Smooth muscle cell of the brain vasculature (primary cell): ENCODE measurements around the gene GALNT18.
"Not testable (repeated sequence)": the region's sequence is repeated elsewhere in the genome, so short reads cannot be mapped to it uniquely, and the experiment has no call there.

Source experiments
- DNase-seq: peaks from one replicate; pipeline ENCODE4 v3.0.0-alpha.2; 2012; ENCODE audit warnings: low read depth, low spot score

The GALNT18 gene

DNA sequence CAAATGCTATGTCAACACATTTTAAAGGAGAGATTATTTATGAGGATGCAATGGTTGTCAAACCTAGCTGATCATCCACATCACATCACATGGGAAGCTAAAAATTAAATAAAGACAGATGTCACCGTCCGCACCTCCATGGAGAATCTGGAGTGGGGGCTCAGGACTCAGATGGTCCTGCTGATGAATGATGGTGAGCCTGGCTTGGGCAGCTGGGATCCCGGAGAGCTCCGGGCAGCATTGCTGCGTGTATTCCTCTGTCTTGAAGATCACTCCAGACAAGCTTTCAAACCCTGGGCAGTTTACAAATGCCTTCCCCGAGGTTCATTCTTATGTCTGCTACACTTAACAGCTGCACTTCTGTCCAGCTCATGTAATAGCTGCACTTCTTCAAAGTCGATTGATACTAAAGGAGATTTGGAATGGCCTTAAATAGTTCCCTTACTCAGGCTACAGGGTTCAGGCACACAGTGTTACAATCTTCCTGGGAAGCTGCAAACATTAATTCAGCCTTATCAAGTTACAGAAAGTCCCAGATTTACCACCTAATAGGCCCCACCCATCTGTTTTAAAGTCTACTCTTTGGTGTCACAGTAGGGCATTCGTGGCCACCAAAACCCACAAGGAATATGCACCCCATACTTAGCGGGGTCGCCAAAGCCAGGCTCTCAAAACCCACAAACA is 234.0 kb downstream of the GALNT18 start:
- no peak for DNase-seq

DNA sequence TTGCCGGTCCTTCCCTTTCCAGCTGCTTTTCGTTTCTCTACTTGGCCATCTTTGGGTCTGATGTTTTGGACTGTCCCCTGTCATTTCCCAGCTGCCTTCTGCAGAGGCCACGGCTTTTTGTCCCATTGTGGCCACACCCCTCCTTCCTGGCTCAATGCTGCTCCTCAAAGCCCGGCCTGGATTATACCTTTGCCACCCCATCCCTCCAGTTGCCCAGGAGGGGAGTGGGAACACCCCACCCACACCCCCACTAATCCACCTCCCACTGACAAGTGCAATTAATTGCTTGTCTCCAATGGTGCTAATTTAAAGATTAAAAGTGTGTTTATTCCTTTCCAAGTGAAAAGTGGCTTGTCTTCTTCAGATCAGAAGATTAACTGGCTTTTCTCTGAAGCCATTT is 234.6 kb downstream of the GALNT18 start:
- no peak for DNase-seq

DNA sequence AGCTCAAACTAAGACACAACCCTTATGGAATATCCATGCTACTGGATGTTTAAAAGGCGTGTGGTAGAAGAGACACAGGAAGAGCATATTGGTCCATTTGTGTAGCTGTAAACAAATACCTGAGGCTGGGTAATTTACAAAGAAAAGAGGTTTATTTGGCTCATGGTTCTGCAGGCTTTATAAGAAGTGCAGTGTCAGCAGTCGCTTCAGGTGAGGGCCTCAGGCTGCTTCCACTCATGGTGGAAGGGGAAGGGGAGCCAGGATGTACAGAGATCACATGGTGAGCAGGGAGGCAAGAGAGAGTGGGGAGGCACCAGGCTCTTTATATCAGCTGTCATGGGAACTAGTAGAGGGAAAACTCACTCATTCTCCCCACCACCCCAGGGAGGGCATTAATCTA is 237.0 kb downstream of the GALNT18 start:
- DNase-seq, result no peak

DNA sequence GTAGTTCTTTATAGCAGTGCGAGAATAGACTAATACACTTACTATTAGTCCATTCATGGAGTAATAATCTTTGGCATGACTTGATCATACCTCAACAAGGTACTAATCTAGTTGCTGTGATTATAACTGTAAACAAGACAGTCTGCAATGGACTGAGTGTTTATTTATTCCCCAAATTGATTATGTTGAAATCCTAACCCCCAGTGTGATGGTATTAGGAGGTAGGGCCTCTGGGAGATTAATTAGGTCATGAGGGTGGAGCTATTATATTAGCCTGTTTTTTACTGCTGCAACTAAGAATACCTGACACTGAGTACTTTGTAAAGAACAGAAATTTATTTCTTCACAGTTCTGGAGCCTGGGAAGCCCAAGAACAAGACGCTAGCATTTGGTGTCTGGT is 237.8 kb downstream of the GALNT18 start:
- no peak for DNase-seq

DNA sequence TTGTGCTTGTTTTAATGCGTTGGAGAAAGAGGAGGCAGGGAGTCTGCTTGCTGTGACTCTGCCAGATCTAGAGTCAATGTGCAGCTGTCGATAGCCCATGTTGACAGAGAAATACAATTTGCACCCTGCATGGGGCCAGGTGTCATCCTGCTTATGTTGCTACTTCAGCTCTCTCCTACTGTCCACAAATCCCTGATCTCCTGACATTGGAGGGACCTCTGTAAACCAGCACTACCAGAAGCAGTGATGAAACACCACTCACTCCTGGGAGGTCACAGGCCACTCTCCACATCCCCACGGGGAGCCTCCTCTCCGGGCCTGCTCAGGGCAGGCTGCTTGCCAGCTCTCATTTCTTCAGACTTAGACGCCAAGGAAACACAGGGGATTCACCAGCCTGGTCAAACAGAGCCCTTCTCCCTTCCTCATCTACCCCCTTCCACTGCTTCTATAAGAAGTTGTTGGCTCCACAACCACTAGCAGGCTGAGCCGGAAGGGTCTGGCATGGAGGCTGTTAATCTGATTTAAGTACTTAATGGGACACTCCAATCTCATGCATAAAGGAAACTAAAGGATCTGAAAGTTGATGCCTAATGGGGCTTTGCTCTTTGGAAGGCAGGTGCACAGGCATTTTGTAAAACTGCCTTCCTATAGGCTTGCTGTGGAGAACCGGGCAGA is 238.8 kb downstream of the GALNT18 start:
- peak; percentile 17 for DNase-seq

DNA sequence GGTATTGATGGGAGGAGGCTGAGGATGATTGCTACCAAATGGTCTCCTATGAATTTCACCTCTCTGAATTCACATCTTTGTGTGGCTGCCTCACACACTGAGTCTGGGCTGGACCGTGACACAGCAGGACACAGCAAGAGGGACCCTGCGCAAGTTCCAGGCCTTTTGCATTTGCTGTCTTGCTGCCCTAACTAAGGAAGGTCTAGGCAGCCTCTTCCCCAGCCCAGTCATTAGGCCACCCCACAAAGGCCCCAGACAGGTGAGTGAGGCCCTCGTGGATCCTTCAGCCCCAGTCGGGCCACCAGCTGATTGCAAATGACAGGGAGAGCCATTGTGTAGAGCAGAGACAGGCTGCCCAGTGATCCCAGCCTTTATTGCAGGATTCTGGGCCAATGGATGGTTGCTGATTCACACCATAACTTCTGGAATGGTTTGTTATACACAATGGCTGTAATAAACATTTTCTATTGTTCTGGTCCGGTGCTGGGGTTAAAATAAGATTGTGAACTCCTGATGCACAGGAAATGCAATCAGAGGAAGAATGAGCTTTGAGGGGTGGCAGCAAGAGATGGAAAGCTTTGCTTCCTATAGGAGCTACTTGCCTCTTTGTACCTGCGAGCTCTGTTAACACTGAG is 240.2 kb downstream of the GALNT18 start:
- DNase-seq, result no peak

DNA sequence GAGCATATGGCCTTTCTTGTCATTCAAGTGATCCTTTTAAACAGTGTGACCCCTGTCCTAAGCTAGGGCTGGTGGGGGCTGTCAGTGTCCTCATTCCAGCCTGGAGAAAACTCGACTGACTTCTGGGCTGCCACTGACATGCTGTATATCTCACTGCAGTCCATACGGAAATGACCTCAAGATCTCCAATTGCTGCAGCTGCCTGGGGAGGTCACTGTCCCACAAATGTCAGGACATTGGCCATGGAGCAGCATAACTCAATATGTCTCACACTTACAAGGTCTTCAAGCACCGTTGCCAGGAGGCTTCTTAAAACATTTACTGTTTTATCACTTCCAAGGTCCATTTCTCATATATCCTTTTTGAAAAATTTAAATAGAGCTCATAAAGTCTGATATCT is 240.9 kb downstream of the GALNT18 start:
- DNase-seq, result no peak

DNA sequence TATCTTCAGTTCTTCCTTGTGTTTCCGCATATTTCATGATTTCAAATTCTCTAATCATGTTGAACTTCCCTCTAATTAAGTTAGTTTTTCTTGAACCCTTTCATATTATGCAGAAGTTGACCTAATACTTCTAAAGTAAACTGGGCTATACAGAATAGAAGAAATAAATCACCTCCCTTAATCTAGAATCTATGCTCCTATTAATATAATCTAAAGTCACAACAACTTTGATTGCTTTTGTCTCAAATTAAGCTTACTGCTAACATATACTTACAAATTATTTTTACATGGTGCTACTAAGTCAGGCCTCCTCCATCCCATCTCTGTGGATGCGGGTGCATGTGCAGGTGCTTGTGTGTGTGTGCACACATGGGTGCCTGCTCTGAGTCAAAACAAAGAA is 241.5 kb downstream of the GALNT18 start:
- no peak for DNase-seq

DNA sequence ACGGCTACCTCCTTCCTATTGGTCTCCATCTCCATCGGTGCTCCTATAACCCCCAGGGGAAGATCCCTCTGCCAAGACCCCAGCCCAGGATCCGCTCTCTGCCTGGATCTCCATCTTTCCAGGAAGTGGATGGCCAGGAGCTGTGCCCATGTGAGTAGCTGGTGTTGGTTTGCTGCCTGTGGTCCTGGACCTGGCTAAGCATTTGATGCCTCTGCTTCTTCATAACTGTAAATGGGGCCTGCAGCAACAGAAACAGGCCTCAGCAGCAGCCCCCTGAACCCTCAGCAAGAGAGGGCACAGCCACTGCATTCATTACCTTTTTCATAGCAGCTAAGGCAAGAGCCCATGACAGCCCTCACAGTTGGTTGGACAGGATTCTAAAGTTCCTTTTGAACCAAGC is 242.1 kb downstream of the GALNT18 start:
- no peak for DNase-seq

DNA sequence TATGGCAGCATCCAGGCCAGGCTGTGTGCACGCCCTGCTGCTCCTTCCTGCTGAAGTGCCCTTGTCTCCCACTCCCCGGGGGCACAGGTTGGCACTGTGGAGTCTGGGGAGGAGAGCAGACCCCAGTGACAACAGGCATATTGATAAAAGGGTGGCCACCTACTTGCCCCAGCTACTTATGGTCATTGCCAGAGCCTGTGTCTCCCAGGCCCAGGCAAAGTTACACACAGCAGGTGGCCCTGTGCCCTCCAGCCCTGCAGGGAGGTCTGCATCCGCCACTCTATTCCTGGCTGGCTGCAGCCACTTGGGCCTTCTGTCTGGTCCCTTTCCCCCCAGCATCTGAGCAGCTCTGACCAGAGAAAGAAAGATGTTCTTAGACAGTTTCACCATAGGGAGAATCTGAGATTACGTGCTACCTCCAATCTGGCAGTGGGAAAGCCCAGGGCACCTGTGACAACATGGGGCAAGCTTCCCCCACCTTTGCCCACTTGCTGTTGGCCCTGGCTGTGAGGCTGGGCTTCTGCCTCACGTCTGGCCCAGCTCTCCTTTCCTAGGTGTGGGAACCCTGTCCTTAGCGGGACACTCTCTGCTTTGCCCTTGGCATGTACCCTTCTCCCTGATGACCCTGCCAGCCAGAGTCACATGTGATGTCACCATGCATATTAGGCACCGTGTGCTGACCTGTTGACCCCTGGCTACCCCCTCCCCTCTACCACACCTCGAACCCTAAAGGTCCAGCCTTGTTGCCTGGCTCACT is 243.4 kb downstream of the GALNT18 start:
- DNase-seq, result no peak

DNA sequence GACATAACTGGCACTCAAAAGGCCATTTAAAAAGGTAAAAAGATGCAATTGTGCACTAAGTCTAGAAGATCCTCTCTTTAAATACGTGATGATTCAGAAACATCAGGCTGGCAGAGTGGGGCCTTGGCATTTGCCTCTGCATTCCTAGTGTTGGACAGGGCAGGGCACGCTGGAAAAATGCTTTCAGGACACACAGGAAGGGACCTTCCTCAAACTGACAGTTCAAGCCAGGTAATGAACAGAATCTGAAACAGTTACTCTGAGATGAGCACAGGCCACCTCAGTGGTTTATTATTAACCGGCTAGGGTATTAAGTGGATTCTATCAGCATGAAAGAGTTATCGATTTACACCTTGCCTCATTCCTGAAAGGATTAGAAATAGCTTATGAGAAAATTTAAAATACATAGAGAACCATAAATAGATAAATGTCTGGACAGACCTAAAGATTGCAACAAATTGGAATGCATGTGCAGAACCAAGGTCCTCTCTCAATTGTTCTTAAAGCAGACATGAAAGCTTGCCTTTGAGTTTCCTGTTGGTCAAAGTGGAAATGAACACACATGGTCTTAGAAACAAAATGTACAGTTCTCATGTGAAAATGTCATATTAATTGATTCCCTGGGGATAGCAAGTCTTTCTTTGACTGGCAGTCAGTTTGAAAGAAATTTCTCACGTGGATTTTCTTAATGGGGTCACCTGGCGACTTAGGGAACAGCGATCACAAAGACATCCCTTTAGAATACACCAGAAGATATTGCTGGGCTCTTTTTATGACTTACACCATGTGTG is 247.3 kb downstream of the GALNT18 start:
- no peak for DNase-seq

DNA sequence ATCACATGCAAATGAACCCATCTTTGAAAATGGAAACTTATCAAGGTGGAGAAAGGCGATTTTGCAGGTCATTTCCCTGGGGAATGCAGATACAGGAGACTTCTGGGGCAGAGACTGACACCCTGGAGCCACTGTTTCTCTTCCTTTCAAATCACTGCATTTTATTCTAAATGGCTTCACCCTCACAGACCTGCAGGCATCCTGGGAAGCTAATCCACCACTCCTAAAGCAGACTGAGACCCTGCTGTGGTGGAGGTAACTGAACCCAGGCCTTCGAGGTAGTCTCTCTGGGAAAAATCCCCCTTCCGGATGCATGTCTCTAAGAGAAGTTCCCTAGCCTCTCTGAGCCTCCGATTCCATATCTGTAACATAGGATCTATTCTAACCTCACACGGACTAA is 247.9 kb downstream of the GALNT18 start:
- DNase-seq, result no peak

DNA sequence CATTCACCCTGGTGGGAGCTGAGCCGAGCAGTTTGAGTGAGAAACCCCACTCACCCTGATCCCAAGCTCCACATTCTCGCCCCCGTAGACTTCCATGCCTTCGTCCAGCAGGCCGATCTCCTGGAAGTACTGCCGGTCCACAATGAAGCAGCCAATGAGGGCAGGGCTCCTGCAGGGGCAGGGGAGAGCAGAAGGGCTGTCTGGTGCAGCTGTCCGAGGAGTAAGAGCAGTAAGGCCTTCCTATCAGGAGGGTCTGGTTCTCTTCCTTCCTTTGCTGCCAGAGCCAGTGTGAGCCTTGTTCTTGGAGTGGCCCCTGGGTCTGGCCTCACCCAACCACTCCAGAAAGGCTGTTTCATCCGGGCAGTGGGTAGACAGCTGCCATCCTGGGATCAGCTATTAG is 249.3 kb downstream of the GALNT18 start:
- no peak for DNase-seq

DNA sequence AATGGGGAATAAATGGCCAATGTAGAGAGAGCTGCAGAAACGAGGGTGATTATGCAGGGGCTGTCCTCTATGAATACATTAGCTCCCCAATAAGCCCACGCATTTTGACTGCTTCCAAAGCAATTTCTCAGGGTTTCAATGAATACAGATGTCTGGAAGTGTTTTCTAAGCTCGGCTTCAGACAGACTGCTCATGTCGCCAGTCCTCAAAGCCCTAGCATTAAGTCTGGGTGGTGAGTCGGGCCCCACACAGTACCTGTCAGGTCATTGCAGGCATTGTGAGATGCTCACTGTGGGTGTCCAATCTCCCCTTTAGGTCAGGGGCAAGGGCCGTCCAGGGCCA is 250.9 kb downstream of the GALNT18 start:
- DNase-seq, result no peak

DNA sequence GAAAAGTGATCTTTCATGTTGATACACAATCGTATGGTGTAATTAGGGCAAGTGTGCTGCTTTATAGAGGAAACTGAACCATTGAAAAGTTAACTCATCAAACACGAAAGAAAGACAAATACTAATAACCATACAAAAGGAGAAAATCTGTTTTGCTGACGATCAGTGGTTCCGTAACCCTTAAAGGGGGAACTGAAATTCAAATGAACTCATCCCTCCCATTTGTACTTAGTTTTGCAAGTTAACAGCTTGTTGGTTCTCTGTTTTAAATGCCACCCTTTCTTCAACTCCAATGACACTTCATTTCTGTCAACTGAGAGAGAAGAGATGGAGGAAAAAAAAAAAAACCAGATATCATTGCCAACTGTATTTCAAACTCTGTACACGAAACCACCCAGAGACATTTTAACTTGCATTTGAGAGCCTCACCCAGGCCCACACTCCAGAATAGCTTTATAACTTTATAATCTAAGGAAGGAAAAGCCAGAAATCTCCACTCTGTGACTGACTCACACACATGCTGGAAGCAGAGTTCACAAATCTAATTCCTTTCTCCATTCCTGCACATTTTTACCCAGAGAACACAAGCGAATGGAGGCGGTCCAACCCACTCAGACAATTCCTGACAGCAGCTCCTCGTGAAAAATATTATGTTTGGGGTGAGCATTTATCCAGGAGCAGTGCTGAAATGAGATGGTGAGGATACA is 251.4 kb downstream of the GALNT18 start:
- DNase-seq, result no peak

DNA sequence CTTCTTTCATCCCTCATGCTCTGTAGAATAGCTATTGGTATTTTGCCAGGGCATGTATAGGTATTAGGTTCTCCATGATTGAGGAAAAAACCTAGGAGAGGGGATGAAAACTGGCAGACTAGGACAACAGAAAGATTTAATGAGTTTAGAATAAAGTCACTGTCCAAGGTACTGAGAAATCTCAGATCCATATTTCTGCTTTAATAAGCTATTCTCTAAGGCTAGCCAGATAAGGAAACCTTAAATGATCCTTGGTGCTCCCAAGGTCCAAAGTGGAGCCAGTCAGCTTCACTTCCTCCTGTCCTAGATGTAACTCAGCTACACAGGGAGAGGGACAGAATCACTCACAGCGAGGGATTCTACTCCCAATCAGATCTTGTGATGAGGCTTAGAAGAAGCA is 255.0 kb downstream of the GALNT18 start:
- DNase-seq, result no peak

DNA sequence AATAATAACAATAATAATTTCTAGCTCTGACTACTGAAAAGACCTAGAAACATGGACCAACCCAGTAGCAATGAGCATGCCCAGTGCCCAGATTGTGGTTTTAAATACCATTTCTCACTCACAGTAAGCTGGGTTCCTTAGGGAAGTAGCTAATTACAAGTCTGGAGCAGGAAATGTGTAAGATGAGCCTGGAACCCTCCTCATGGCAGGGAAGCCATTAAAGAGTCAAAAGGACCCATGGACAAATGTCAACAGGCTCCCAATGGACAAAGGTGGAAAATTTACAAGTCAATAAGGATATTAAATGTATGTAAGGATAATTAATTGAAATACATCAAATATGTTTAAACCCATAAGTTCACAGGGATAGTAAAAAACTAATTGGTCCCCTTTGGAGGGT is 258.1 kb downstream of the GALNT18 start:
- no peak for DNase-seq

DNA sequence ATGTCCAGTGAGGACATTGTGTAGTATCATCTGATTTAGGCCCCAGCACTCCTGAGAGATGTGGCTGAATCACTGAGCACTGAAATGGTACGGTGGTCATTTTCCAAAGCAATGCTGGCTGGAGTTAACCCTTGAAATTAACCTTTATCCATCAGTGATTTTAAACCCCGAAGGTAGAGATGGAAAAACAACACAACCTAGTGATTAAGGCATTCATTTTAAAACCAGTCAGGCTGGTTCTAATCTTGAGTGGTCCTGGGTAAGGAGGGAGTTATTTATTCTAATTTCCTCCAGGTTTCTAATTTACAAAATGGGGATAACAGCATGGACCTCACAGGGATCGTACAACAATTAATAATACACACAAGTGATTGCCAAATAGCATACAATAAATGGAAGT is 262.2 kb downstream of the GALNT18 start:
- DNase-seq, result no peak

DNA sequence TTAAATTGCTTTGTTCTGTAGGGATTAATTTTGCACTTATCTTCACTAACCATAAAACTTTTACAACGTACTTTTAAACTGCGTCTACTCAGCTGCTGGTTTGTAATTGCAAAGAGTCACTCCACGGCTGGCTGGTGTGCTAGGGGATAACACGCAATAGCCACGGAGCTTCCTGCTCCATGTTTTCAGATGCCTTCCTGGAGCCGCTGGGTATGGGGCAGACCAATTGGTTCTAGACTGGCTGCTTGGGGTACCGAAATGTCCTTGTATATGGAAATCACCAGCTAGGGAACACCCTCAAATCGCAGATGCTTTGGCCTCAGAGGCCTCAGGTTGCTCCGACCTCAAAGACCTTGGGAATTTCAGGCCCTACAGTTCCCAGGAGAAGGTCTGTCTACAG is 265.0 kb downstream of the GALNT18 start:
- DNase-seq, result no peak

DNA sequence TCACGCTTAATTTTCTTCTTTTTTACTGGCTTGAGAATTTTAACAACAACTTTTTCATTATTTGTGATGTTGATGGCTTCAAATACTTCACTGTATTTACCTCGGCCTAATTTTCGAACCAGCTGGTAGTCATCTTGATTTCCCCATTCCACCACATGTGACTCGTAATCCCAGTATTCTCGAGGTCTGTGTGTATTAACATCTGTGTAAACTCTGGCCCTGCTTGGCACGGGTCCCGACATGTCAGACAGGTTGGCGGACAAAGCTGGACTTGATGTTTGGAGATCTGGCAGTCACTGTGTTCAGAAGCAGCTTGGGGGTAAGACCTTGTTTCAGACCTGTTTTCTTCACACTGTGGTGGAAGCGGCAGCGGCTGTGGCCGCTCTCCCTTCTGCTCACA is 268.9 kb downstream of the GALNT18 start, which contains the start of gene CSNK2A3:
Gene CSNK2A3 (minus strand): TSS at position 373 of the 400 bp plus-strand sequence. CDS start 131 bp downstream, at position 242.
- not testable (repeated sequence) for DNase-seq

DNA sequence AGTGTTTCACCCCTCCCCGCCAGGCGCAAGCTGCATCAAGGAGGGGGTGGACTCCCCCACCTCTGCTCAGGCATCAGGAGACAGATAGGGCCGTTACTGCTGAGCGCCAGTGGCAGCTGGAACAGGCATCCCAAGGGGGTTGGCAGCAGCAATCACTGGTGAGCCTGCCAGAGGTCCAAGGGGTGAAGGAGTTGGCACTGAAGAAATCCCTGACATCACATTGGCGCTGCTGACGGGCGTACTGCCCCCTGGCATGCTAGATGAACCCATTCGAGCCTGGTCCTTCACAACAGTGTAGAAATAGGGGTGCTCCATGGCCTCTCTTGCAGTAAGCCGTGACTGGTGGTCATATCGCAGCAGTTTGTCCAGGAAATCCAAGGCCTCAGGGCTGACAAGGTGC is 270.0 kb downstream of the GALNT18 start:
- not testable (repeated sequence) for DNase-seq
